KG1 (cell line): ENCODE data around the gene NKAPL.
"Not testable (repeated sequence)": the region's sequence is repeated elsewhere in the genome, so short reads cannot be mapped to it uniquely, and the experiment has no call there.

Source experiments
- DNase-seq: peaks from one replicate; lab custom pipeline; 2025; lab: John Stamatoyannopoulos, UW

The NKAPL gene

DNA sequence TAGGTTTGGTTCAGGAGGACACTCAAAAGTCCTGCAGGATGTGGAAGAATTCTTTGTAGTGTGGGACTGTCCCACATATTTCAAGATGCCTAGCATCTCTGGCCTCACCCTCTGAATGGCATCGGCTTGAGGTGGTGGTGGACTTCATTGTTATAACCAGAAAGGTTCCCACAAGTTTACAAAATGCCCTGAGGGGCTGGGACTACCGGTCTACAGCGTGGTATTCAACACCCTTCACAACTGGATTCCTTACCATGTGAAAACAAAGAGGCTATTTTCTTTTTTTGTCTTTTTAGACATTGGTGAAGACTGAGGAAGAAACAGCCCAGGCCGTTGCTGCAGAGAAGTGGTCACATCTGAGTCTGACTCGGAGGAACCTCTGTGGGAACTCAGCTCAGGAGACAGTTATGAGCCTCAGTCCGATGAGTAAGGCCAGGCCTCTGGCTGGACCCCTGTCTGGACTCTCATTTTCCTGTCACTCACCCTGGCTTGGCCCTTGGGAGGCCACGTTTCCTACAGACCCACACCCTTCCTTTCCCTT, 37.5 kb downstream of the NKAPL start:
- no peak for DNase-seq

- DNase-seq: no peak
Observed at GRCh38 chr6:28303570-28303969, 44.5 kb downstream of the NKAPL start.

DNA sequence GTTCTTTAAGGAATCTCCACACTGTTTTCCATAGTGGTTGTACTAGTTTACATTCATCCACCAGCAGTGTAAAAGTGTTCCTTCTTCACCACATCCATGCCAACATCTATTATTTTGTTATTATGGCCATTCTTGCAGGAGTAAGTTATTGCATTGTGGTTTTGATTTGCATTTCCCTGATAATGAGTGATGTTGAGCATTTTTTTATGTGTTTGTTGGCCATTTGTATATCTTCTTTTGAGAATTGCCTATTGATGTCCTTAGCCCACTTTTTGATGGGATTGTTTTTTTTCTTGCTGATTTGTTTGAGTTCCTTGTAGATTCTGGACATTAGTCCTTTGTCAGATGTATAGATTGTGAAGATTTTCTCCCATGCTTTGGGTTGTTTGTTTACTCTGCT, 47.3 kb downstream of the NKAPL start:
- DNase-seq: not testable (repeated sequence)
